Neuronal stem cell (in vitro differentiated cells): ENCODE measurements around the gene RNF167.

Experiments
- DNase-seq: peaks from one replicate; pipeline ENCODE4 v3.0.0-alpha.2; 2013; ENCODE audit warnings: low spot score
- H2AFZ ChIP-seq: one replicate; pipeline ENCODE4 v1.6.1; 2013; ENCODE audit warnings: mild to moderate bottlenecking, low read length, inconsistent platforms
- H2AK5ac ChIP-seq: 2 replicates; pipeline ENCODE4 v1.6.1; 2013; ENCODE audit warnings: low read depth, mild to moderate bottlenecking, inconsistent platforms, low read length, moderate library complexity, mixed read lengths
- H2BK120ac ChIP-seq: 2 replicates; pipeline ENCODE4 v1.6.1; 2013; ENCODE audit warnings: low read depth, mild to moderate bottlenecking, inconsistent platforms, low read length, moderate library complexity, mixed read lengths
- H2BK12ac ChIP-seq: one replicate; pipeline ENCODE4 v1.6.1; 2013; ENCODE audit warnings: low read length, inconsistent platforms
- H2BK15ac ChIP-seq: 2 replicates; pipeline ENCODE4 v1.6.1; 2013; ENCODE audit warnings: mild to moderate bottlenecking, low read length, inconsistent platforms, mixed read lengths
- H2BK5ac ChIP-seq: one replicate; pipeline ENCODE4 v1.6.1; 2013; ENCODE audit warnings: inconsistent platforms, mild to moderate bottlenecking, low read length, moderate library complexity
- H3K14ac ChIP-seq: one replicate; pipeline ENCODE4 v1.6.1; 2013; ENCODE audit warnings: low read length, inconsistent platforms
- H3K18ac ChIP-seq: 2 replicates; pipeline ENCODE4 v1.6.1; 2013; ENCODE audit warnings: low read length, inconsistent platforms
- H3K23ac ChIP-seq: 2 replicates; pipeline ENCODE4 v1.6.1; 2013; ENCODE audit warnings: low read depth, mild to moderate bottlenecking, mixed read lengths, low read length, inconsistent platforms; ENCODE audit not compliant: poor library complexity
- H3K27ac ChIP-seq: replicated peaks from 3 replicates; pipeline ENCODE4 v1.5.1; 2013; ENCODE audit warnings: low read length, inconsistent platforms
- H3K27me3 ChIP-seq, 3 experiments: 2 replicates each; pipeline ENCODE4 v1.6.1; 2013; ENCODE audit warnings: low read length in 3 of 3, mild to moderate bottlenecking in 2 of 3, inconsistent platforms in 1 of 3, low read depth in 1 of 3, mixed read lengths in 1 of 3, moderate library complexity in 1 of 3; ENCODE audit not compliant: control insufficient read depth in 3 of 3, insufficient read depth in 3 of 3
- H3K36me3 ChIP-seq, 2 donors: replicated peaks in 1 of 2; 2 replicates each; pipeline ENCODE4 v1.6.1; 2013; ENCODE audit warnings: low read length in 2 of 2; ENCODE audit not compliant: control insufficient read depth in 2 of 2, insufficient read depth in 2 of 2
- H3K4ac ChIP-seq: 2 replicates; pipeline ENCODE4 v1.6.1; 2013; ENCODE audit warnings: inconsistent platforms, mild to moderate bottlenecking, low read length, moderate library complexity
- H3K4me1 ChIP-seq, 2 donors: 1 replicate in 1 of 2; 2 replicates in 1 of 2; pipeline ENCODE4 v1.6.1; 2013; ENCODE audit warnings: low read length in 2 of 2, low read depth in 1 of 2; ENCODE audit not compliant: control insufficient read depth in 2 of 2, insufficient read depth in 1 of 2
- H3K4me2 ChIP-seq: one replicate; pipeline ENCODE4 v1.6.1; 2013; ENCODE audit warnings: mild to moderate bottlenecking, low read length, inconsistent platforms; ENCODE audit not compliant: insufficient read depth, poor library complexity, severe bottlenecking
- H3K4me3 ChIP-seq, 2 donors: 2 replicates each; pipeline ENCODE4 v1.5.1; 2013; ENCODE audit warnings: low read length in 2 of 2, mild to moderate bottlenecking in 2 of 2, inconsistent platforms in 1 of 2, moderate library complexity in 1 of 2
- H3K79me1 ChIP-seq: one replicate; pipeline ENCODE4 v1.6.1; 2013; ENCODE audit warnings: low read depth, mild to moderate bottlenecking, inconsistent platforms, low read length, moderate library complexity
- H3K9ac ChIP-seq: one replicate; pipeline ENCODE4 v1.6.1; 2013; ENCODE audit warnings: mild to moderate bottlenecking, low read depth, low read length, inconsistent platforms; ENCODE audit not compliant: poor library complexity
- H3K9me3 ChIP-seq, 2 donors: replicated peaks in 1 of 2; 2 replicates each; pipeline versions ENCODE3 to v1.6.1; 2013; ENCODE audit warnings: low read length in 2 of 2, mild to moderate bottlenecking in 2 of 2, inconsistent platforms in 1 of 2, low read depth in 1 of 2, mixed read lengths in 1 of 2, moderate library complexity in 1 of 2; ENCODE audit not compliant: control insufficient read depth in 2 of 2, insufficient read depth in 1 of 2
- H4K8ac ChIP-seq: one replicate; pipeline ENCODE4 v1.6.1; 2013; ENCODE audit warnings: low read depth, mild to moderate bottlenecking, inconsistent platforms, low read length, moderate library complexity
- H4K91ac ChIP-seq: one replicate; pipeline ENCODE4 v1.6.1; 2013; ENCODE audit warnings: low read length, low read depth, mild to moderate bottlenecking, inconsistent platforms; ENCODE audit not compliant: poor library complexity
- WGBS, 2 donors: extraction: QIAGEN DNeasy Blood & Tissue Kit; methylation state at CpG; one replicate each; pipeline ENCODE4 v1.1.7; 2013; ENCODE audit warnings: missing lambda C conversion rate in 2 of 2, mixed read lengths in 1 of 2; ENCODE audit not compliant: insufficient read length in 2 of 2, insufficient replicate concordance in 1 of 2; ENCODE audit errors: extremely low coverage in 2 of 2; 5-methylcytosine and 5-hydroxymethylcytosine counted together

Gene RNF167

DNA sequence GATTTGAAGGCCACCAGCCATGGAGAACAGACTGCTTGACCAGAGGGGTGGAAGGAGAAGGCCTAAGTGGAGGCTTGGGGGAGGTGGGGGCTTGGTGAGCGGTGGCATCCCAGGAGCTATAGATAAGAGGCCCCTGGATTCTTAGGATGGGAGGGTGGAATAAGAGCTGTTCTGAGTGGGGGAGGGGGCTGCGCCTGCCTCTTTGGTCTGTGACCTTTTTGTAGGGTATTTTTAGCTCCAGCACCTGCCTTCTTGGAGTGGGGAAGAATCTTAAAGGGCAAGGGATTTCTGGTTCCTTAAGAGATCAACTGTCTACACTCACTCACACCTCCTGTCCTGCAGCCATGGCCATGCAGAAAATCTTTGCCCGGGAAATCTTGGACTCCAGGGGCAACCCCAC lies 11.4 kb downstream of the RNF167 start:
- Histone ChIP-seq H3K9ac (no peak overlapping the region), H4K8ac (no peak overlapping the region), H3K14ac (no peak overlapping the region), H3K9me3 (no peaks in the 10 kb centered on the region), H2BK12ac (peak overlapping the region; percentile 11), H3K27me3 (no peaks in the 10 kb centered on the region), H3K4me1 (peaks cover 13 to 18% of the 10 kb centered on the region in 2 donors), H2AFZ (peak overlapping the region; percentile 61), H3K79me1 (no peaks in the 10 kb centered on the region), H3K4me3 (peak overlapping the region; percentile 69 to 100), H4K91ac (peak overlapping the region; percentile 19), H3K23ac (no peak overlapping the region), H2AK5ac (peak overlapping the region; percentile 63), H2BK120ac (peak overlapping the region; percentile 35), H3K4ac (no peak overlapping the region), H2BK5ac (peak overlapping the region; percentile 72), H3K36me3 (peaks cover 0 to 16% of the 10 kb centered on the region in 2 donors), H3K4me2 (peak overlapping the region; percentile 89), H2BK15ac (no peak overlapping the region), H3K27ac (peak overlapping the region; percentile 100), H3K18ac (peak overlapping the region; percentile 88)
- DNase-seq, result no peak
- WGBS, 2 donors, result no CpG with 5 or more reads among the region's 3 CpGs

DNA sequence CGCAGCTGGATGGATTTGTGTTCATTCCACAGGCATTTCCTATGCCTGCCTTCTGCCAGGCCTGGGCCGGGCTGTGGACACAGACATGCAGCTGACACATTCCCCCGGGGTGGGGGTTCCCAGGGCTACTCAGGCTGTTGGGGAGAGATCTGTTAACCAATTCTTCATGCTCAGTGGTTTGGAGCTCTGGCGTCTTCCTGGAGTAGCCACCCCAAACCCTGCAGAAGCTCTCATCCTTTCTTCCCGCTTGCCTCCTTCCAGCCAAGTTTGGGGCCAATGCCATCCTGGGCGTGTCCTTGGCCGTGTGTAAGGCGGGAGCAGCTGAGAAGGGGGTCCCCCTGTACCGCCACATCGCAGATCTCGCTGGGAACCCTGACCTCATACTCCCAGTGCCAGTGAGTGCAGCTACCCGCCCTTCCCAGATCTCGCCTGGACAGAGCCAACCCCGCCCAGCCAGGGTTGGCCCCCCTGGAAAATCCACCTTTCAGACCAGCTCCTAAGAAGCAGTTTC lies 13.4 kb downstream of the RNF167 start:
- no peak overlapping the region for H3K9ac ChIP-seq
- H3K4me3 ChIP-seq, result no peak overlapping the region
- H3K27ac ChIP-seq, result no peak overlapping the region
- no peak overlapping the region for H4K8ac ChIP-seq
- no peak overlapping the region for H2BK12ac ChIP-seq
- H3K18ac ChIP-seq, result no peak overlapping the region
- H3K27me3 ChIP-seq, result no peaks in the 10 kb centered on the region
- no peak overlapping the region for H3K4me2 ChIP-seq
- no peaks in the 10 kb centered on the region for H3K9me3 ChIP-seq
- H3K4ac ChIP-seq, result no peak overlapping the region
- no peak overlapping the region for H2BK15ac ChIP-seq
- no peak overlapping the region for H2BK120ac ChIP-seq
- WGBS, 2 donors, result no CpG with 5 or more reads among the region's 14 CpGs
- DNase-seq, result no peak
- no peak overlapping the region for H2AFZ ChIP-seq
- peak overlapping the region; percentile 30 for H2AK5ac ChIP-seq
- H2BK5ac ChIP-seq, result no peak overlapping the region
- H3K79me1 ChIP-seq, result no peaks in the 10 kb centered on the region
- H3K14ac ChIP-seq, result no peak overlapping the region
- H4K91ac ChIP-seq, result no peak overlapping the region
- peaks cover 11 to 14% of the 10 kb centered on the region in 2 donors for H3K4me1 ChIP-seq
- H3K23ac ChIP-seq, result no peak overlapping the region
- H3K36me3 ChIP-seq, result peaks cover 5 to 24% of the 10 kb centered on the region in 2 donors

DNA sequence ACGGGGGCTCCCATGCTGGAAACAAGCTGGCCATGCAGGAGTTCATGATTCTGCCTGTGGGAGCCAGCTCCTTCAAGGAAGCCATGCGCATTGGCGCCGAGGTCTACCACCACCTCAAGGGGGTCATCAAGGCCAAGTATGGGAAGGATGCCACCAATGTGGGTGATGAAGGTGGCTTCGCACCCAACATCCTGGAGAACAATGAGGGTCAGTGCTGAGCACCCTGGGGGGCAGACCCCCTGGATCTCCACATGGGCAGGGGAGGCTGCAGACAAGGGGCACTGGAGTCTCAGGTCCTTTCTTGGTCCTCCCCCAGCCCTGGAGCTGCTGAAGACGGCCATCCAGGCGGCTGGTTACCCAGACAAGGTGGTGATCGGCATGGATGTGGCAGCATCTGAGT lies 15.0 kb downstream of the RNF167 start:
- H4K91ac ChIP-seq, result no peak overlapping the region
- H3K79me1 ChIP-seq, result no peaks in the 10 kb centered on the region
- H2AK5ac ChIP-seq, result no peak overlapping the region
- H3K9me3 ChIP-seq, result no peaks in the 10 kb centered on the region
- no peak overlapping the region for H3K23ac ChIP-seq
- peaks cover 14 to 37% of the 10 kb centered on the region in 2 donors for H3K36me3 ChIP-seq
- H3K4me1 ChIP-seq, result peaks cover 11 to 14% of the 10 kb centered on the region in 2 donors
- H2AFZ ChIP-seq, result no peak overlapping the region
- peak overlapping the region in 1 of 2 donors; percentile 30 for H3K4me3 ChIP-seq
- H3K4ac ChIP-seq, result no peak overlapping the region
- no peak overlapping the region for H3K27ac ChIP-seq
- no peak for DNase-seq
- no peak overlapping the region for H2BK5ac ChIP-seq
- WGBS, 2 donors, result no CpG with 5 or more reads among the region's 8 CpGs
- no peak overlapping the region for H2BK15ac ChIP-seq
- H3K9ac ChIP-seq, result no peak overlapping the region
- no peak overlapping the region for H2BK12ac ChIP-seq
- no peak overlapping the region for H3K18ac ChIP-seq
- no peak overlapping the region for H3K4me2 ChIP-seq
- no peaks in the 10 kb centered on the region for H3K27me3 ChIP-seq
- H2BK120ac ChIP-seq, result no peak overlapping the region
- H3K14ac ChIP-seq, result no peak overlapping the region
- no peak overlapping the region for H4K8ac ChIP-seq

DNA sequence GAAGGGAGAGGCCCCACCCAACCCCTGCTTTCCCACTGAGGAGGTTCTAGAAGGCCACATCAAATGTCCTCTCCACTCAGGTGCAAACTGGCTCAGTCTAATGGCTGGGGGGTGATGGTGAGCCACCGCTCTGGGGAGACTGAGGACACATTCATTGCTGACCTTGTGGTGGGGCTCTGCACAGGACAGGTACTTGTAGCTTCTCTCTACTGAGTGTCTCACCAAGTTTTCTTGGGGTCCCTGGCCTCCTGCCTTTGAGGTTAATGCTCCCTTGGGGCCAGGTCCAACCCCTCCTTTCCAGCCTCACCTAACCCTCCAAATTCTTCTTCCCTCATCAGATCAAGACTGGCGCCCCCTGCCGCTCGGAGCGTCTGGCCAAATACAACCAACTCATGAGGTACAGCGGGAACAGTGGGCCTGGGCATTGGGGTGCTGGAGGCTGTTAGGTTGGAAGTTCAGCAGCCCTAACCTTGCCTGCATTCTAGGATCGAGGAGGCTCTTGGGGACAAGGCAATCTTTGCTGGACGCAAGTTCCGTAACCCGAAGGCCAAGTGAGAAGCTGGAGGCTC lies 16.5 kb downstream of the RNF167 start:
- Histone ChIP-seq H2AK5ac (peak overlapping the region; percentile 47), H3K9me3 (no peaks in the 10 kb centered on the region), H3K4ac (no peak overlapping the region), H4K8ac (no peak overlapping the region), H2AFZ (no peak overlapping the region), H3K14ac (no peak overlapping the region), H3K23ac (no peak overlapping the region), H2BK120ac (no peak overlapping the region), H2BK12ac (no peak overlapping the region), H3K36me3 (peaks cover 14 to 48% of the 10 kb centered on the region in 2 donors), H3K27me3 (no peaks in the 10 kb centered on the region), H3K79me1 (no peaks in the 10 kb centered on the region), H3K9ac (no peak overlapping the region), H3K4me3 (no peak overlapping the region), H2BK15ac (no peak overlapping the region), H3K4me1 (peaks cover 4% of the 10 kb centered on the region in 2 donors), H3K27ac (no peak overlapping the region), H4K91ac (no peak overlapping the region), H3K4me2 (no peak overlapping the region), H3K18ac (no peak overlapping the region), H2BK5ac (no peak overlapping the region)
- DNase-seq, result no peak
- WGBS, 2 donors, result no CpG with 5 or more reads among the region's 10 CpGs
